GM18505 (cell line): ENCODE data around the gene BRIP1.
"Not testable (repeated sequence)": the region's sequence is repeated elsewhere in the genome, so short reads cannot be mapped to it uniquely, and the experiment has no call there.

Source experiments
- ATAC-seq: cut with Tn5 transposase; IDR thresholded peaks from one replicate; pipeline ENCODE4 v1.9.1; 2021; ENCODE audit not compliant: unreplicated experiment
- POLR2A ChIP-seq: IDR thresholded peaks from 4 replicates; pipeline ENCODE4 v1.6.1; 2011; ENCODE audit warnings: borderline replicate concordance; ENCODE audit not compliant: insufficient read depth, insufficient read length; ENCODE audit errors: extremely low read depth

BRIP1 gene

GRCh38 chr17:61794242-61794641 is 69.1 kb downstream of the BRIP1 start:
- ATAC-seq = no peak
- no peak for TF ChIP-seq POLR2A

DNA sequence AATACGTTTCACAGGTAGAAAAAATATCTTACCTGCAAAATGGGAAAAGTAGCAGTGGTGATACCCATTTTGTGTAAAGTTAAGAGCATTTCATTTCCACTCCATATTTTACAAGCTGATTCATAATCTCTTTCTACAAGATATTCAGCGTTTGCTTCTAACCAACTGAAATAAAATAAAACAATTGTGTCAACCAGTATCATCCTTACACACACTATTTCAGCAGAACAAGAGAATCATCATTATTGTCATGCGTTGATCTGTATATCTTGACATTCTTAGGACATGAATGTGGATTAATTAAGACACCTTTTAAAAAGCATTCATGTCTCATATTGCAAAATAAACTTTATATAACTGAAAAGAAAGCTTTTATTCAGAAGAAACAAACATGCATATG is 69.8 kb downstream of the BRIP1 start:
- ATAC-seq = no peak
- no peak for TF ChIP-seq POLR2A

DNA sequence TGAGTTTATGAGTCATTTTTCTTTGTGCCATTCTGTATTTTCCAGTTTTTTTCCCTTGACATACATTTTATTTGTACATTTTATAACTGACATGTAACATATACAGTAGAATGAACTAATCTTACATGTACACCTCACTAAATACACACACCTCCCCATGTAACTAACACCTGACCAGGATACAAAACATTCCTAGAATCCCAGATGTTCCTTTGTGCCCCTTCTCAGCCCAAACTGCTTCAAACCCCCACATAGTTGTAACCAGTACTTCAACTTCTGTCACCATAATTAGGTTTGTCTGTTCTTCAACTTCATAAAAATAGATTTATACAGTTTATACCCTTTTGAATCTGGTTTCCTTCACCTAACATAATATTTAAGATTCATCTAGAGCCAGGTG is 73.5 kb downstream of the BRIP1 start:
- TF ChIP-seq POLR2A = no peak
- no peak for ATAC-seq

GRCh38 chr17:61786088-61786487 is 77.2 kb downstream of the BRIP1 start:
- ATAC-seq = no peak
- TF ChIP-seq POLR2A = no peak

DNA sequence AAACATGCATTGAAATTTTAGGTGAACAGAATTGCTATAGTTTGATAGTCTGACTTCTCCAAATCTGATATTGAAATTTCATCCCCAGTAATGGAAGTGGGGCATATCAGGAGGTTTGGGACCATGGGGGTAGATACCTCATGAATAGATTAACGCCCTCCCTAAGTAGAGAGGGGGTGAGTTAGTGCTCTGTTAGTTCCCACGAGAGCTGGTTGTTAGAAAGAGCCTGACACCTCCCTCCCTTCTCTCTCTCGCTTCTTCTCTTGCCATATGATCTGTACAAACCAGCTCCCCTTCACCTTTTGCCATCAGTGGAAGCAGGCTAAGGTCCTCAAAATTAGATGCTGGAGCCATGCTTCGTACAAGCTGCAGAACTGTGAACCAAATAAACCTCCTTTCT is 78.8 kb downstream of the BRIP1 start:
- no peak for TF ChIP-seq POLR2A
- ATAC-seq = no peak

DNA sequence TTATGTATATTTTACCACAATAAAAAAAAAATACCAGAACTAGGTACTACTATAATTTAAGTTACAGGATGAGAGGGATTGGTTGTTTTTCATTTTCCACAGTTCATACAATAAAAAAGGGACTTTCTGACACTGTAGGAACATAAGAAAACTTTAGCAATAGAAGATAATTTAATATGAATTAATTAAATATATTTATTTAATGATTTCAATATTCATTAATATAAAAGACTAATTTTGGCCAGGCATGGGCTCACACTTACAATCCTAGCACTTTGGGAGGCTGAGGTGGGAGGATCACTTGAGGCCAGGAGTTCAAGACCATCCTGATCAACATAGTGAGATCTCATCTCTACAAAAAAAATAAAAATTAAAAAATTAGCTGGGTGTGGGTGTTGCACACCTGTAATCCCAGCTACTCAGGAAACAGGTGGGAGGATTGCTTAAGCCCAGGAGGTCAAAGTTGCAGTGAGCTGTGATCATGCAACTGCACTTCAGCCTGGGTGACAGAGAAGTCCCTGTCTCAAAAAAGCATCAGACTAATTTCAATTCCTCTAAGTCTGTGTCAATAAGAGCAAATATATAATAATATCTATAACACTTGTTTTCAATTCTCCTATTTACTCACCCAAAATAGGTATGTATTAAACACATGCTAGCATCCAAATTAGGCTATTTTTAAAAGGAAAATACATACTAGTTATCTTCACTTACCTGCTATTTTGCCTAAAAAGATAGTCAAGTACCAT is 79.6 kb downstream of the BRIP1 start:
- no peak for TF ChIP-seq POLR2A
- no peak for ATAC-seq

DNA sequence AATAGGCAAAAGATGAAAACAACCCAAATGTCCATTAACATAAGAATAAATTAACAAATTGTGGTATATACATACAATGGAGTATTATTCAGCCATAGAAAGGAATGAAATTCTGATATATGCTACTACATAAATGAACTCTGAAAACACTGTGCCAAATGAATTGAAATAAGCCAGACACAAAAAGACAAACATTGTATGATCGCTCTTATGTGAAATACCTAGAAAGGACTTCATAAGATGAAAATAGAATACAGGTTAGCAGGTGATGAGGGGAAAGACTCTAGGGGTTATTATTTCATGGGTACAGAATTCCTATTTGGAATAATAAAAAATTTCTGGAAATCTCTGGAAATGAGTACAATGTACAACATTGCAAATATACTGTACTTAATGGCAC is 80.2 kb downstream of the BRIP1 start:
- TF ChIP-seq POLR2A = no peak
- no peak for ATAC-seq

- TF ChIP-seq POLR2A = no peak
- no peak for ATAC-seq
Measured at GRCh38 chr17:61782683-61783082, 80.6 kb downstream of the BRIP1 start.

- no peak for ATAC-seq
- no peak for TF ChIP-seq POLR2A
Measured at GRCh38 chr17:61775364-61775763, 88.0 kb downstream of the BRIP1 start.

- TF ChIP-seq POLR2A = no peak
- ATAC-seq = no peak
Measured at GRCh38 chr17:61774724-61775123, 88.6 kb downstream of the BRIP1 start.

- not testable (repeated sequence) for ATAC-seq
Measured at GRCh38 chr17:61774087-61774486, 89.2 kb downstream of the BRIP1 start.

DNA sequence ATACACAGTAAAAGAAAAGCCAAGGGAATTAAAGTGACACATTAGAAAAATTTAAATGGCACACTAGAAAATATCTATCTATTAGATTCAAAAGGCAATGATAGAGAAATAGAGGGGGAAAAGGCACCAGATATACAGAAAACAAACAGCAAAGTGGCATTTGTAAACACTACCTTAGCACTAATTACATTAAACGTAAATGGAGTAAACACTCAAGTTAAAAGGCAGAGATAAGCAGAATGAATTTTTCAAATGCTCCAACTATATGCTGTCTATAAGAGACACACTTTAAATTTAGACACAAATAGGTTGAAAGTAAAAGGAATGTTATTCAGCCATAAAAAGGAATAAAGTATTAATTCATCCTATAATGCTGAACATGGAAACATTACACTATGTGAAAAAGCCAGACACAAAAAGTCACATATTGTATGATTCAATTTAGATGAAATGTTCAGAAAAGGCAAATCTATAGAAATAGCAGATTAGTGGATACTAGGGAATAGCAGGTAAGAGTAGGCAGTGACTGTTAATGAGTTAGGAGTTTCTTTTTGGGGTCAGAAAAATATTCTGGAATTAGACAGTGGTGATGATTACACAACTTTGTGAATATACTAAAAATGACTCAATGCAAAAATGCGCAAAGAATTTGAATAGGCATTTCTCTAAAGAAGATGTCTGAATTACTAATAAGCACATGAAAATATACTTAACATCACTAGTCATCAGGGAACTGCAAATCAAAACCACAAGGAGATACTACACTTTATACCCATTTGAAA is 92.4 kb downstream of the BRIP1 start:
- ATAC-seq = no peak
- TF ChIP-seq POLR2A = no peak

GRCh38 chr17:61770043-61770442 is 93.3 kb downstream of the BRIP1 start:
- ATAC-seq = no peak
- no peak for TF ChIP-seq POLR2A

GRCh38 chr17:61768405-61768804 is 94.9 kb downstream of the BRIP1 start:
- TF ChIP-seq POLR2A = no peak
- no peak for ATAC-seq

- no peak for TF ChIP-seq POLR2A
- no peak for ATAC-seq
Measured at GRCh38 chr17:61766520-61766919, 96.8 kb downstream of the BRIP1 start.

DNA sequence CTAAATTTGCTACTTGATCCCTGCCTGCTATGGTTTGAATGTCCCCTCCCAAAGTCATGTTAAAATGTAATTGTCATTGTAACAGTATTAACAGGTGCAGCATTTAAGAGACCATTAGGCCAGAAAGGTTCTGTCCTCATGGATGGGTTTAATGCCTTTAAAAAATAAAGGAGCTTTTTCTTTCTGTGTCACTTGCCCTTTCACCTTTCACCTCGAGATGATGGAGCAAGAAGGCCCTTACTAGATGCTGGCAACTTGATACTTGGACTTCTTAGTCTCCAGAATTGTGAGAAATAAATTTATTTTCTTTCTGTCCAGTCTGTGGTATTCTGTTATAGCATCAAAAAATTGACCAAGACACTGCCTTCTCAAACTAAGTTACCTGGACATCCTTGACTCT is 98.5 kb downstream of the BRIP1 start:
- TF ChIP-seq POLR2A = no peak
- no peak for ATAC-seq
